Non-pigmented ciliary epithelial cell (primary cell): ENCODE measurements around the gene POC1B.
A peak's percentile ranks its signal among the peaks of the same experiment; 100 is the strongest.

Experiments used
- DNase-seq: peaks from one replicate; pipeline ENCODE4 v3.0.0-alpha.2; 2010; ENCODE audit warnings: low read depth

POC1B gene

DNA sequence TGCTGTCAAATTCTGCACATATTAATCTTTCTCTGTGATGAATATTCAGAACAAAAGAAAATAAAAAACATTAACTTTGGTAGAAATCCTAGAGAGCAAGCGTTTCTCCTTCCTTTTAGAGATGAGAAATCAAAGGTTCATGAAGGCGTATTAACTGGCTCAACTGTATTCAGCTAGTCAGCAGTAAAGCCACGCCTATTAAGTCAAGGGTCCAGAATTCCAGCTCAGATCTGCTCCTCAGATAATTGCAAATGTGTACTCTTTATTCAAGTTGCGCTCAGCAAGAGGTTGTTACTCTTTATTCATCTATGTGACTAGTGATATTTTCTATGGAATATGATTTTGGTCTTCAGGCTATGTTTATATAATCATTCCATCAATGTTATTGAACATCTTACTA lies 13.1 kb upstream of the POC1B start:
- DNase-seq = no peak

- no peak for DNase-seq
These were observed 11.5 kb upstream of the POC1B start for GRCh38 chr12:89537389-89537788.

GRCh38 chr12:89529738-89530137 lies 3.9 kb upstream of the POC1B start:
- DNase-seq = no peak

DNA sequence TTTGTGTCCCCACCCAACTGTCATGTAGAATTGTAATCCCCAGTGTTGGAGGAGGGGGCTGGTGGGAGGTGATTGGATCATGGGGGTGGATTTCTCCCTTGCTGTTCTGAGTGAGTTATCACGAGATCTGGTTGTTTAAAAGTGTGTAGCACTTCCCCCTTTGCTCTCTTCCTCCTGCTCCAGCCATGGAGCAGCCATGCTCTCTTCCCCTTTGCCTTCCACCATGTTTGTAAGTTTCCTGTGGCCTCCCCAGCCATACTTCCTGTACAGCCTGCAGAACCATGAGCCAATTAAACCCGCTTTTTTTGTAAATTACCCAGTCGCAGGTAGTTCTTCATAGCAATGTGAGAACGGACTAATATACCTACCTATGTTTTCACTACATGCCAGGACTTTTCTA lies 2.6 kb upstream of the POC1B start:
- DNase-seq = no peak

GRCh38 chr12:89525305-89525823 lies 483 bp downstream of the POC1B start:
- DNase-seq = no peak

DNA sequence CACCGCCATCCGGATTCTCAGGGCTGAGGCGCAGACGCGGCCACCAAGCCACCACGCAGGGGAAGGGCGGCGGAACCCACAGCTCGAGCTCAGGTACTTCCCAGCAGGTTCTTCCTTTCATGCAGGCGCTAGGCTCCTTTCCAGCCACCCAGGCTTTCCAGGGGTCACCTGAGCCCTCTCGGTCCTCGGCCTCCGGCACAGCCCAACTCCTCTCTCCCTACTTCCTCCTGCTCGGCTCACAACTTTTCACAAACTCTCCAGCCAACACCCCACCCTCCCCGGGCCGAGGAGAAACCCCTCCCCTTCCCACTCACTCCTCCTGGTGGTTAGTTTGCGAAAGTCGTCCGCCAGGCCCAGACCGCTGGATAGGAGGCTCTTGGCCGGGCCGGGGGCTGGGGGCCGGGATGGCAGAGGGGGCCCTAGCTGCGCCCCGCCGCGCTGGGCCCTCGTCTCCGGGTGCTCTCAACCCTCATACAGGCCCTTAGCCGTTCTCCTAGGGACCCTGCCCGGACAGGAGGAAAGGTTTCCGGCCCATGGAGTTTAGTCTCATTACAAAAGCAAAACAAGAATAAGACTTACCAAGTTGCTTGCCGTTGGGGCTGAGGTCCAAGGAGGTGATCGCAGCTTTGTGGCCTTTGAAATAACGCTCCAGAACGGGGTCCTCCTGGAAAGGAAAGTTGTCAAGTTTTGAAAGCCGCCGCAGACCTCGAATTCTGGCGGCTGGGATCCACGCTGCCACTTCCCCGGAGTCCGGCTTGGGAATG lies 1.1 kb downstream of the POC1B start, which contains the start of gene GALNT4:
Gene GALNT4 (minus strand): TSS at position 256 of the 764 bp plus-strand sequence. CDS start 247 bp downstream, at position 9.
- peak; percentile 58 for DNase-seq

DNA sequence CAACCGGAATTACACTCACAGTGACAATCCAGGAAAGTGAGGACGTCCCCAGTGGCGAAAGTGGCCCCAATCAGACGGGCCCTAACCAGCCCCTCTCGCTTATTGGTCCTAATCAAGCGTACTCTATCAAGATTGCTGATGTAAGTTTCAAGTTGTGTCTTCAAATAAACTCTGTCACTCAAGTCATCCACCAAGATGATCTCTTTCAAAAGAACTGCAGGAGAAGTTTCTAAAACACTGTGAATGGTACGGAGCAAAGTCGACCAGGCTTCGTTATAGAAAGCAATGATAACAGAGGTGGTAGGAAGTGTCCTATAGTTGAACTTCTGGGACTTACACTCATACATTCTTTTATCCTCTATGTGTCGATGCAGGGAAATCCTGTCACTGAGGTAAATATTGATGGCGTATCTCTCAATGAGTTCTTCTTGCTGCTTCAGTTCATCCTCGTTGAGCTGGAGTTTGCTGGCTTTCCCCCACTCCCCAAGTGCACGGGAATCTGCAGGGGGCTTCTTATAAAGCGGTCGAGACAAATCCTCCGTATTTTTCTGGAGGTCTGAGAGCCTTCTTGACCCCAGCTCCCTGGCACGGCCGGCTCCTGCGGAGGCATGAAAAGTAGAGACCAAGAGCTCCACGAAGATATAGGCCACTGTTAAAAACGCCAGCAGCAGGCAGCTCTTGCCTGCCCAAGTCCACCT lies 1.9 kb downstream of the POC1B start:
- DNase-seq = no peak

GRCh38 chr12:89523393-89523792 lies 2.5 kb downstream of the POC1B start:
- DNase-seq = no peak

DNA sequence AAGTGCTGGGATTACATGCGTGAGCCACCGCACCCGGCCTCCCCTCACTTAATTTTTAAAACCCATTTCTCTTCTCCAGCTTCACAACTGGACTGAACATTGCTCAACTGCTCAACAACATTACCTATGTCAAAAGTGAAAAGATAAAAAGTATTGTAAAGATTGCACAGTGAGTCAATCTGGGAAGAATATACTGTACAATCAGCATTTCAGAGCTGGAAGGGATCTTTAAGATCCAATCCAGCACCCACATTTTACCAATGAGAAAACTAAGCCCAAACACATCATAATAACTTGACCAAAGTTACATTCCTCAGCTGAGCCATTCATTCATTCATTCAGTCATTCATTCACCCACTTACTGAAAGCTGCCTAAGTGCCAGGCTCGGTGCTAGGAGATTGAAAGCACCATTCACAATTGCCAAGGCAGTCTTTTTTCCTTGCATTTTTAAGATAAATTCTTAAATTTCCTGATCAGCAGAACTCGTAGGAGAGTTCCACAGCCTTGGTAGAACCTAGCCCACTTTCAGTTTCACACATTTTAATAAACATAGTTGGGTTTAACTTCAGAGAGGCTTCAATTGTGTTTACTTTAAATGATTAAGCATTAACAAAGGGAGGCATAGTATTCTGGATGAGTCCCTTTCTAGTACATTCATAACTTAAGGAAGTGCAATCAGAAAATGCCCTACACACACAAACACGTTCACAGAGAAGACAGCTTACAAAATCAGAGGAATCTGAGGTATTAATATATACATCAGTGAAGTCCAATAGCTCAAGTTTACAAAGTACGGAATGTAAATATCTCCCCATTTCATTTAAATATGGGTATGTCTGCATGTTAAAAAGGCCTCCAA lies 4.3 kb downstream of the POC1B start:
- no peak for DNase-seq

DNA sequence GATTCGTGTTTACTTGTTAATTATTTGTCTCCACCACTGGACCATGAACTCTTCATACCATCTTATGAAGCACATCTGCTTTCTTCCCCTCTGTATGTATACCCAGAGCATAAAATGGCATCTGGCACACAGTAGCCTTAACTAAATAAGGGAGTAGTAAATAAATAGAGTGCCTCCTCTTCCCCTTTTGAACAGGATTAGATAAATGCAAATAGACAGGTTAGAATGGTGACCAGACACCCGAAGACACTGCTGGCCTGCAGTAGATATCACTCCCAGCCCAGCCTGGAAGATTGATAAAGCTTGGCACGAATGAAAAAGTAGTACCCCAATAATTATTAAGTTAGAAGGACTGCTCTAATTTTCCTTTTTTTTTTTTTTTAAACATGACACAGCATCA lies 8.1 kb downstream of the POC1B start:
- no peak for DNase-seq

GRCh38 chr12:89516633-89517032 lies 9.2 kb downstream of the POC1B start:
- no peak for DNase-seq

- no peak for DNase-seq
These were observed 11.1 kb downstream of the POC1B start for GRCh38 chr12:89514751-89515150.

GRCh38 chr12:89513544-89513943 lies 12.3 kb downstream of the POC1B start:
- no peak for DNase-seq

DNA sequence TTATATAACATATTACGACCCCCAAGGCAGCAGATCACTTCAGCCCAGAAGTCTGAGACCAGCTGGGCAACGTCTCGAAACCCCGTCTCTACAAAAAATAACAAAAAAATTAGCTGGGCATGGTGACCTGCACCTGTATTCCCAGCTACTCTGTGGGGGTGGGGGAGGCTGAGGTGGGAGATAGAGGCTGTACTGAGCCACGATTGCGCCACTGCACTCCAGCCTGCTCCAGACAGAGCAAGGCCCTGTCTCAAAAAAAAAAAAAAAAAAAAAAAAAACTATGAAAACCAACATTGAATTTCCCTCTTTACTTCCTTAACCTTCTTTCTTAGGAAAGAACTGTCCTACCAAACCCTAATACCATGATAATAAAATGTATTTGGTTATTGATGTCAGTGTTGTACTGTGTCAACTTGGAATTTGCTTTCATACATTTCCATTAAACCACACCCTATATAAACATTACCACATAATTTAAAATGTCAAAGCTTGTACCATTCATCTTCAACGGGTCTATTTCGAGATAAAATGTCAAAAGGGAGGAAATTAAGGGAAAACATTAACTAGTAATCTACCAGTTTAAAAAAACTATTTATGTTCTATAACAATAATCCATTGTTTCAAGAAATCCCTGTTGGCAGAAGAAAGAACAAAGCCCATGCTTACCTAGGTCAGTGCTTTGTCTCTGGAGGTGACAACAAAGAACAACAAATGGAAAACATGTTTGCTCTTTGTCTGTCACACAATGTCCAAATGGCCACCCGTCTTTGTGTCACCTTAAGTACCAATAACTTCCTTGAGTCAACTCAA lies 18.6 kb downstream of the POC1B start:
- DNase-seq = no peak

GRCh38 chr12:89506050-89506449 lies 19.8 kb downstream of the POC1B start:
- DNase-seq = no peak

- DNase-seq = no peak
These were observed 21.1 kb downstream of the POC1B start for GRCh38 chr12:89504560-89505346.

- DNase-seq = no peak
These were observed 24.1 kb downstream of the POC1B start for GRCh38 chr12:89501793-89502192.

GRCh38 chr12:89499857-89500256 lies 26.0 kb downstream of the POC1B start:
- no peak for DNase-seq

- DNase-seq = no peak
These were observed 28.4 kb downstream of the POC1B start for GRCh38 chr12:89497467-89497866.

- no peak for DNase-seq
These were observed 28.8 kb downstream of the POC1B start for GRCh38 chr12:89497005-89497404.
